H1 (cell line): ENCODE results near the gene TRIM44. TPM values are rescaled to one million over a fixed set of nuclear protein-coding genes. Genes with fewer than 3 reads are reported as not detected.

ENCODE experiments used
- CTCF ChIA-PET: fragments of 300-600 bp; sonication (Branson Sonifier 250); formaldehyde crosslinking; loops from one replicate; lab custom pipeline; 2021; ENCODE audit not compliant: partially characterized antibody; lab: Charles Lee
- POLR2A ChIA-PET: fragments of 300-600 bp; sonication (Branson Sonifier 250); formaldehyde crosslinking; loops from one replicate; lab custom pipeline; 2021; ENCODE audit warnings: inconsistent platforms; ENCODE audit not compliant: partially characterized antibody; lab: Charles Lee
- DNase-seq, 2 experiments: peaks; one replicate each; pipeline versions ENCODE4 v3.0.0 to v3.0.0-alpha.2; 2010 to 2022; ENCODE audit warnings: low spot score in 2 of 2, low read depth in 1 of 2, mixed read lengths in 1 of 2
- FAIRE-seq: peaks from 2 replicates; lab custom pipeline; 2011; peaks lifted over from hg19 to GRCh38; lab: Jason Lieb, UNC
- H2AFZ ChIP-seq: 2 replicates; pipeline ENCODE4 v1.8.1; 2012; ENCODE audit warnings: low read length, inconsistent platforms
- H2AK5ac ChIP-seq: 2 replicates; pipeline ENCODE4 v1.6.1; 2013; ENCODE audit warnings: low read depth, low read length
- H2BK120ac ChIP-seq: replicated peaks from 2 replicates; pipeline ENCODE3; 2013; ENCODE audit warnings: low read depth, low read length, inconsistent platforms
- H2BK12ac ChIP-seq: 2 replicates; pipeline ENCODE4 v1.6.1; 2013; ENCODE audit warnings: low read depth, low read length
- H2BK15ac ChIP-seq: 2 replicates; pipeline ENCODE4 v1.6.1; 2013; ENCODE audit warnings: low read length
- H2BK20ac ChIP-seq: 2 replicates; pipeline ENCODE4 v1.6.1; 2013; ENCODE audit warnings: low read length
- H2BK5ac ChIP-seq: 2 replicates; pipeline ENCODE4 v1.6.1; 2013; ENCODE audit warnings: low read depth, low read length
- H3K14ac ChIP-seq: 2 replicates; pipeline ENCODE4 v1.6.1; 2013; ENCODE audit warnings: inconsistent platforms; ENCODE audit not compliant: insufficient read length
- H3K18ac ChIP-seq: 2 replicates; pipeline ENCODE4 v1.6.1; 2013; ENCODE audit warnings: low read length; ENCODE audit errors: extremely low read depth
- H3K23ac ChIP-seq: 2 replicates; pipeline ENCODE4 v1.6.1; 2013; ENCODE audit warnings: inconsistent platforms; ENCODE audit not compliant: insufficient read length
- H3K23me2 ChIP-seq: 2 replicates; pipeline ENCODE4 v1.6.1; 2013; ENCODE audit warnings: low read depth, low read length
- H3K27ac ChIP-seq: 2 replicates; pipeline ENCODE4 v1.6.1; 2011; ENCODE audit warnings: low read depth, low read length, inconsistent platforms
- H3K27me3 ChIP-seq, 4 experiments: replicated peaks in 1 of 4; 1 replicate in 1 of 4; 2 replicates in 3 of 4; pipeline versions ENCODE4 v1.6.1 to v1.8.1; 2011 to 2013; ENCODE audit warnings: low read length in 3 of 4, mild to moderate bottlenecking in 3 of 4, inconsistent platforms in 2 of 4, mixed read lengths in 2 of 4, moderate library complexity in 1 of 4; ENCODE audit not compliant: control insufficient read depth in 3 of 4, insufficient read depth in 3 of 4; ENCODE audit errors: extremely low read depth in 1 of 4
- H3K36me3 ChIP-seq, 4 experiments: 2 replicates each; pipeline versions ENCODE4 v1.6.1 to v1.8.1; 2011 to 2013; ENCODE audit warnings: mild to moderate bottlenecking in 4 of 4, low read length in 3 of 4, moderate library complexity in 2 of 4, control low read depth in 1 of 4, inconsistent platforms in 1 of 4; ENCODE audit not compliant: insufficient read depth in 4 of 4, control insufficient read depth in 2 of 4
- H3K4ac ChIP-seq: replicated peaks from 2 replicates; pipeline ENCODE3; 2013; ENCODE audit warnings: low read length, low read depth, mixed read lengths, inconsistent platforms; ENCODE audit not compliant: insufficient read length
- H3K4me1 ChIP-seq, 4 experiments: replicated peaks in 1 of 4; 1 replicate in 1 of 4; 2 replicates in 3 of 4; pipeline versions ENCODE4 v1.6.1 to v1.8.1; 2011 to 2013; ENCODE audit warnings: low read length in 3 of 4, inconsistent platforms in 2 of 4, mixed read lengths in 1 of 4; ENCODE audit not compliant: insufficient read depth in 4 of 4, control insufficient read depth in 3 of 4
- H3K4me2 ChIP-seq, 2 experiments: 2 replicates each; pipeline versions ENCODE4 v1.6.1 to v1.8.1; 2011 to 2013; ENCODE audit warnings: low read depth in 2 of 2, low read length in 2 of 2, control low read depth in 1 of 2, inconsistent platforms in 1 of 2, mild to moderate bottlenecking in 1 of 2; ENCODE audit not compliant: insufficient read depth in 1 of 2
- H3K4me3 ChIP-seq, 4 experiments: fragments of 200-600, 300-600 bp in 1 of 4; sonication (generic), shearing (Covaris generic), sonication (Bioruptor Twin) in 1 of 4; 2 replicates each; pipeline versions ENCODE4 v1.5.1 to v1.8.1; 2011 to 2016; ENCODE audit warnings: low read length in 4 of 4, low read depth in 3 of 4, control low read depth in 2 of 4, inconsistent platforms in 2 of 4, mild to moderate bottlenecking in 2 of 4, mixed read lengths in 1 of 4, moderate library complexity in 1 of 4; ENCODE audit not compliant: insufficient read depth in 2 of 4; ENCODE audit errors: extremely low read depth in 1 of 4
- H3K56ac ChIP-seq: replicated peaks from 2 replicates; pipeline ENCODE3; 2013; ENCODE audit warnings: low read depth, mild to moderate bottlenecking, mixed read lengths, low read length, inconsistent platforms; ENCODE audit not compliant: insufficient read length
- H3K79me1 ChIP-seq: 2 replicates; pipeline ENCODE4 v1.6.1; 2013; ENCODE audit warnings: low read depth, low read length, control low read depth
- H3K79me2 ChIP-seq, 2 experiments: 2 replicates each; pipeline versions ENCODE4 v1.6.1 to v1.8.1; 2012 to 2013; ENCODE audit warnings: low read length in 2 of 2, mild to moderate bottlenecking in 2 of 2, inconsistent platforms in 1 of 2; ENCODE audit not compliant: insufficient read depth in 2 of 2, control insufficient read depth in 1 of 2
- H3K9ac ChIP-seq, 4 experiments: replicated peaks in 1 of 4; 1 replicate in 1 of 4; 2 replicates in 3 of 4; pipeline versions ENCODE4 v1.6.1 to v1.8.1; 2011 to 2013; ENCODE audit warnings: low read depth in 3 of 4, low read length in 3 of 4, control low read depth in 2 of 4, mild to moderate bottlenecking in 2 of 4, moderate library complexity in 2 of 4, inconsistent platforms in 1 of 4; ENCODE audit errors: extremely low read depth in 1 of 4
- H3K9me3 ChIP-seq, 2 experiments: 2 replicates each; pipeline versions ENCODE4 v1.6.1 to v1.8.1; 2012 to 2013; ENCODE audit warnings: mild to moderate bottlenecking in 2 of 2, moderate library complexity in 2 of 2, control low read depth in 1 of 2, inconsistent platforms in 1 of 2, low read depth in 1 of 2, low read length in 1 of 2, mixed read lengths in 1 of 2; ENCODE audit not compliant: insufficient read depth in 2 of 2
- H4K20me1 ChIP-seq, 2 experiments: replicated peaks in 1 of 2; 2 replicates each; pipeline versions ENCODE3 to v1.8.1; 2011 to 2013; ENCODE audit warnings: inconsistent platforms in 2 of 2, low read length in 2 of 2, mild to moderate bottlenecking in 1 of 2; ENCODE audit not compliant: insufficient read depth in 2 of 2, control insufficient read depth in 1 of 2
- H4K5ac ChIP-seq: 2 replicates; pipeline ENCODE4 v1.6.1; 2013; ENCODE audit warnings: low read length, low read depth, mixed read lengths, inconsistent platforms; ENCODE audit not compliant: insufficient read length
- H4K8ac ChIP-seq: 2 replicates; pipeline ENCODE4 v1.8.0; 2013; ENCODE audit warnings: mild to moderate bottlenecking, moderate library complexity, low read length, inconsistent platforms; ENCODE audit not compliant: insufficient read depth; ENCODE audit errors: extremely low read depth
- H4K91ac ChIP-seq: replicated peaks from 2 replicates; pipeline ENCODE3; 2013; ENCODE audit warnings: low read length, mixed read lengths, inconsistent platforms; ENCODE audit not compliant: insufficient read length
- ASH2L ChIP-seq: fragments of 200-600, 300-600 bp; sonication (generic); IDR thresholded peaks from one replicate; pipeline ENCODE4 v1.7.1; 2017; ENCODE audit warnings: low read length
- KDM5A ChIP-seq: fragments of 200-600 bp; IDR thresholded peaks from 2 replicates; pipeline ENCODE4 v1.7.1; 2012; ENCODE audit warnings: mild to moderate bottlenecking, low read length, inconsistent platforms, mixed read lengths
- MAFK ChIP-seq: IDR thresholded peaks from 2 replicates; pipeline ENCODE4 v1.6.1; 2012; ENCODE audit warnings: low read depth, mild to moderate bottlenecking, improper control_type of control experiment, low read length
- NANOG ChIP-seq: IDR thresholded peaks from 2 replicates; pipeline ENCODE4 v1.6.1; 2011; ENCODE audit warnings: low read length, low read depth, mild to moderate bottlenecking, inconsistent platforms; ENCODE audit not compliant: insufficient read depth, poor library complexity, severe bottlenecking
- SIRT6 ChIP-seq: IDR thresholded peaks from one replicate; pipeline ENCODE4 v1.7.1; 2012; ENCODE audit warnings: low read length, inconsistent platforms
- SP2 ChIP-seq: IDR thresholded peaks from 2 replicates; pipeline ENCODE4 v1.6.1; 2012; ENCODE audit warnings: mild to moderate bottlenecking, low read length, inconsistent platforms
- TCF12 ChIP-seq: IDR thresholded peaks from 2 replicates; pipeline ENCODE4 v1.6.1; 2011; ENCODE audit warnings: low read depth, mild to moderate bottlenecking, low read length
- WGBS, 2 experiments: shearing (Covaris generic) in 1 of 2; methylation state at CpG; one replicate each; pipeline versions ENCODE4 v1.1.6 to v1.1.7; 2013 to 2015; ENCODE audit warnings: low lambda C conversion rate in 2 of 2, mixed read lengths in 2 of 2, inconsistent platforms in 1 of 2, low coverage in 1 of 2, missing lambda C conversion rate in 1 of 2; ENCODE audit not compliant: insufficient replicate concordance in 2 of 2, insufficient coverage in 1 of 2, insufficient read length in 1 of 2; ENCODE audit errors: extremely low coverage in 1 of 2, missing lambda C conversion rate in 1 of 2; 5-methylcytosine and 5-hydroxymethylcytosine counted together
- polyA plus RNA-seq, 7 experiments: library from polyadenylated mRNA; depleted of rRNA in 3 of 7; stranded (reverse) in 5 of 7; unstranded in 2 of 7; fragments of >200 nt in 5 of 7; fragments of 200-250 nt in 2 of 7; gene quantifications; 1 replicate in 5 of 7; 2 replicates in 1 of 7; 4 replicates in 1 of 7; pipeline versions ENCODE4 v1.2.1 to v1.2.3, GENCODE V29; 2011 to 2013; ENCODE audit warnings: missing spikeins in 2 of 7, mixed read lengths in 2 of 7
- total RNA-seq: library from RNA; stranded (reverse); fragmentation: NEBNext Ultra II Directional; extraction: Animal tissue kit (Norgen Biotek cat#: 25700); gene quantifications from 2 replicates; pipeline ENCODE4 v1.2.1, GENCODE V29; 2021
- TF ChIP-seq, protein P1 (sequence below): IDR thresholded peaks from 2 replicates; pipeline ENCODE4 v1.6.1; 2011; ENCODE audit warnings: low read length, improper control_type of control experiment

The TRIM44 gene
- total and polyA plus RNA-seq, 2 of the 8 experiments (the other 6 are each of a cell fraction or from before 2014, with no cell fraction given) = 13.9 to 34.4 TPM

- H3K9me3 ChIP-seq = peaks cover 0 to 8% of the 10 kb centered on the region in 2 experiments; a peak in 1 of 4 replicates
- no peak overlapping the region for H2AFZ ChIP-seq
- H3K36me3 ChIP-seq = no peaks in the 10 kb centered on the region
- H4K20me1 ChIP-seq = no peaks in the 10 kb centered on the region
- no peak overlapping the region for H3K4me3 ChIP-seq
- ChIA-PET CTCF (interaction anchor here (2.8 kb wide), 1 partner anchor 22 kb away, joined by 14 read pairs; no protein-coding TSS in a partner anchor), POLR2A (no interaction called here)
- no peak overlapping the region for H2AK5ac ChIP-seq
- H3K56ac ChIP-seq = no peak overlapping the region
- no peak overlapping the region for H4K5ac ChIP-seq
- H2BK5ac ChIP-seq = no peak overlapping the region
- H3K9ac ChIP-seq = no peak overlapping the region
- no peak overlapping the region for H2BK15ac ChIP-seq
- H3K14ac ChIP-seq = no peak overlapping the region
- H4K91ac ChIP-seq = no peak overlapping the region
- H3K79me1 ChIP-seq = no peaks in the 10 kb centered on the region
- no peaks in the 10 kb centered on the region for H3K23me2 ChIP-seq
- TF ChIP-seq NANOG = no peak
- TF ChIP-seq TCF12 = no peak
- TF ChIP-seq SIRT6 = no peak
- TF ChIP-seq, protein P1, sequence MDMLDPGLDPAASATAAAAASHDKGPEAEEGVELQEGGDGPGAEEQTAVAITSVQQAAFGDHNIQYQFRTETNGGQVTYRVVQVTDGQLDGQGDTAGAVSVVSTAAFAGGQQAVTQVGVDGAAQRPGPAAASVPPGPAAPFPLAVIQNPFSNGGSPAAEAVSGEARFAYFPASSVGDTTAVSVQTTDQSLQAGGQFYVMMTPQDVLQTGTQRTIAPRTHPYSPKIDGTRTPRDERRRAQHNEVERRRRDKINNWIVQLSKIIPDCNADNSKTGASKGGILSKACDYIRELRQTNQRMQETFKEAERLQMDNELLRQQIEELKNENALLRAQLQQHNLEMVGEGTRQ = no peak
- TF ChIP-seq ASH2L = no peak
- TF ChIP-seq KDM5A = no peak
- no peak for TF ChIP-seq SP2
- no peak for TF ChIP-seq MAFK
- no peak overlapping the region for H3K27ac ChIP-seq
- FAIRE-seq = no peak
- H3K4me2 ChIP-seq = no peak overlapping the region
- H3K23ac ChIP-seq = no peak overlapping the region
- no peaks in the 10 kb centered on the region for H3K27me3 ChIP-seq
- H2BK20ac ChIP-seq = no peak overlapping the region
- 88% methylated on average over 4 of the region's 4 CpGs; no CpG with 5 or more reads in 1 of the 2 experiments for WGBS, 2 experiments
- no peaks in the 10 kb centered on the region for H3K79me2 ChIP-seq
- no peak overlapping the region for H3K18ac ChIP-seq
- H3K4ac ChIP-seq = no peak overlapping the region
- no peak overlapping the region for H4K8ac ChIP-seq
- H2BK12ac ChIP-seq = no peak overlapping the region
- H2BK120ac ChIP-seq = no peak overlapping the region
- DNase-seq = no peak
- H3K4me1 ChIP-seq = no peaks in the 10 kb centered on the region
These were observed 182.0 kb downstream of the TRIM44 start for GRCh38 chr11:35844579-35844978.
